Cardiac muscle cell (in vitro differentiated cells and primary cell): ENCODE results near the gene TEKT5. TPM values are rescaled to one million over a fixed set of nuclear protein-coding genes. Genes with fewer than 3 reads are reported as not detected.

Experiments used
- DNase-seq, 2 donors: peaks; one replicate each; pipeline versions ENCODE4 v3.0.0 to v3.0.0-alpha.2; 2010 to 2017; ENCODE audit warnings: low read depth in 1 of 2, low spot score in 1 of 2
- H3K27ac ChIP-seq: fragments of 200-600 bp; sonication (generic); 2 replicates; pipeline ENCODE4 v1.5.1; 2016
- H3K27me3 ChIP-seq: fragments of 200-600 bp; sonication (generic); 2 replicates; pipeline ENCODE4 v1.6.0; 2016; ENCODE audit warnings: control low read depth
- H3K36me3 ChIP-seq: fragments of 200-600 bp; sonication (generic); 2 replicates; pipeline ENCODE4 v1.5.1; 2016; ENCODE audit warnings: control low read depth
- H3K4me1 ChIP-seq: fragments of 200-600 bp; sonication (generic); 2 replicates; pipeline ENCODE4 v1.8.1; 2017; ENCODE audit warnings: low read depth, mild to moderate bottlenecking, mixed run types
- H3K4me3 ChIP-seq: fragments of 200-600 bp; sonication (generic); 2 replicates; pipeline ENCODE4 v1.5.1; 2016; ENCODE audit warnings: mild to moderate bottlenecking
- H3K9me3 ChIP-seq: fragments of 200-600 bp; sonication (generic); 2 replicates; pipeline ENCODE4 v1.5.1; 2017; ENCODE audit warnings: low read depth, mild to moderate bottlenecking, control low read depth
- CTCF ChIP-seq: IDR thresholded peaks from 2 replicates; pipeline ENCODE4 v1.5.1; 2012; ENCODE audit warnings: low read depth, mild to moderate bottlenecking, low read length
- polyA plus RNA-seq: library from polyadenylated mRNA; unstranded; fragments of >200 nt; fragmentation: Nextera tagmentation; extraction: Ambion mirVana; gene quantifications from 2 replicates; pipeline ENCODE4 v1.2.1, GENCODE V29; 2016
- total RNA-seq: library from RNA; depleted of rRNA; stranded (reverse); fragments of >200 nt; gene quantifications from 2 replicates; pipeline ENCODE4 v1.2.3, GENCODE V29; 2016

The TEKT5 gene
- total and polyA plus RNA-seq, 2 experiments from 2014 or later: 0.48 TPM

- Histone ChIP-seq H3K9me3 (no peaks in the 10 kb centered on the region), H3K27me3 (no peaks in the 10 kb centered on the region), H3K27ac (no peak overlapping the region), H3K36me3 (no peaks in the 10 kb centered on the region), H3K4me1 (no peaks in the 10 kb centered on the region), H3K4me3 (no peak overlapping the region)
- no peak for TF ChIP-seq CTCF
- DNase-seq: no peak
Observed at GRCh38 chr16:10592611-10593010, 102.1 kb downstream of the TEKT5 start.

- DNase-seq: no peak
- H3K9me3 ChIP-seq: no peaks in the 10 kb centered on the region
- H3K27ac ChIP-seq: no peak overlapping the region
- no peaks in the 10 kb centered on the region for H3K4me1 ChIP-seq
- TF ChIP-seq CTCF: no peak
- H3K4me3 ChIP-seq: no peak overlapping the region
- no peaks in the 10 kb centered on the region for H3K27me3 ChIP-seq
- no peaks in the 10 kb centered on the region for H3K36me3 ChIP-seq
Observed at GRCh38 chr16:10590342-10590741, 104.4 kb downstream of the TEKT5 start.

- Histone ChIP-seq H3K4me3 (no peak overlapping the region), H3K9me3 (no peaks in the 10 kb centered on the region), H3K27me3 (no peaks in the 10 kb centered on the region), H3K27ac (no peak overlapping the region), H3K36me3 (no peaks in the 10 kb centered on the region), H3K4me1 (no peaks in the 10 kb centered on the region)
- no peak for TF ChIP-seq CTCF
- DNase-seq: no peak
Observed at GRCh38 chr16:10589109-10589508, 105.6 kb downstream of the TEKT5 start.

- H3K27ac ChIP-seq: no peak overlapping the region
- H3K36me3 ChIP-seq: no peaks in the 10 kb centered on the region
- no peaks in the 10 kb centered on the region for H3K9me3 ChIP-seq
- no peak for TF ChIP-seq CTCF
- DNase-seq: no peak
- no peaks in the 10 kb centered on the region for H3K27me3 ChIP-seq
- no peak overlapping the region for H3K4me3 ChIP-seq
- no peaks in the 10 kb centered on the region for H3K4me1 ChIP-seq
Observed at GRCh38 chr16:10587622-10588021, 107.1 kb downstream of the TEKT5 start.

GRCh38 chr16:10584981-10585438 is 109.7 kb downstream of the TEKT5 start:
- TF ChIP-seq CTCF: no peak
- Histone ChIP-seq H3K4me1 (no peaks in the 10 kb centered on the region), H3K27ac (no peak overlapping the region), H3K4me3 (no peak overlapping the region), H3K9me3 (no peaks in the 10 kb centered on the region), H3K36me3 (no peaks in the 10 kb centered on the region), H3K27me3 (no peaks in the 10 kb centered on the region)
- no peak for DNase-seq

- Histone ChIP-seq H3K27me3 (no peaks in the 10 kb centered on the region), H3K9me3 (no peaks in the 10 kb centered on the region), H3K4me1 (peaks cover 12% of the 10 kb centered on the region), H3K27ac (no peak overlapping the region), H3K4me3 (no peak overlapping the region), H3K36me3 (no peaks in the 10 kb centered on the region)
- TF ChIP-seq CTCF: no peak
- DNase-seq: no peak
Observed at GRCh38 chr16:10583269-10583668, 111.5 kb downstream of the TEKT5 start.
